Liver (tissue), 9 donors: ENCODE data around the gene PLCG2. TPM values are rescaled to one million over a fixed set of nuclear protein-coding genes. Genes with fewer than 3 reads are reported as not detected.
"Not testable (repeated sequence)": the region's sequence is repeated elsewhere in the genome, so short reads cannot be mapped to it uniquely, and the experiment has no call there.

Source experiments
- DNase-seq: peaks from one replicate; pipeline ENCODE4 v3.0.0-alpha.2; 2017; ENCODE audit warnings: low spot score
- H3K27ac ChIP-seq, 2 donors: one replicate each; pipeline ENCODE4 v1.7.0; 2013; ENCODE audit warnings: inconsistent platforms in 2 of 2, low read length in 2 of 2, control low read depth in 1 of 2, low read depth in 1 of 2, mild to moderate bottlenecking in 1 of 2
- H3K27me3 ChIP-seq, 4 donors: one replicate each; pipeline versions ENCODE4 v1.6.1 to v1.7.0; 2013; ENCODE audit warnings: low read length in 3 of 4, inconsistent platforms in 1 of 4, mild to moderate bottlenecking in 1 of 4, moderate library complexity in 1 of 4; ENCODE audit not compliant: control insufficient read depth in 4 of 4, insufficient read depth in 4 of 4
- H3K36me3 ChIP-seq, 4 donors: one replicate each; pipeline versions ENCODE4 v1.6.1 to v1.7.0; 2013; ENCODE audit warnings: low read length in 3 of 4, mild to moderate bottlenecking in 3 of 4, low read depth in 1 of 4, moderate library complexity in 1 of 4; ENCODE audit not compliant: control insufficient read depth in 4 of 4, insufficient read depth in 3 of 4
- H3K4me1 ChIP-seq, 4 donors: one replicate each; pipeline versions ENCODE4 v1.6.1 to v1.7.0; 2013; ENCODE audit warnings: low read length in 3 of 4, mild to moderate bottlenecking in 3 of 4, moderate library complexity in 1 of 4; ENCODE audit not compliant: control insufficient read depth in 4 of 4, insufficient read depth in 4 of 4
- H3K4me3 ChIP-seq, 3 donors: one replicate each; pipeline versions ENCODE4 v1.6.1 to v1.7.0; 2013; ENCODE audit warnings: low read length in 3 of 3, control low read depth in 1 of 3, low read depth in 1 of 3, mild to moderate bottlenecking in 1 of 3
- H3K9ac ChIP-seq, 2 donors: one replicate each; pipeline ENCODE4 v1.7.0; 2013; ENCODE audit warnings: low read length in 2 of 2, mild to moderate bottlenecking in 2 of 2, moderate library complexity in 2 of 2, control low read depth in 1 of 2, low read depth in 1 of 2
- H3K9me3 ChIP-seq, 4 donors: one replicate each; pipeline versions ENCODE4 v1.6.1 to v1.7.0; 2013; ENCODE audit warnings: low read length in 3 of 4; ENCODE audit not compliant: control insufficient read depth in 4 of 4
- EGR1 ChIP-seq, 2 donors: IDR thresholded peaks; 2 replicates each; pipeline ENCODE4 v1.6.1; 2016 to 2018; ENCODE audit warnings: antibody characterized with exemption in 2 of 2, low read depth in 2 of 2
- FOXA1 ChIP-seq: IDR thresholded peaks from 2 replicates; pipeline ENCODE4 v1.6.1; 2016; ENCODE audit warnings: antibody characterized with exemption
- FOXA2 ChIP-seq: IDR thresholded peaks from 2 replicates; pipeline ENCODE4 v1.6.1; 2016; ENCODE audit warnings: antibody characterized with exemption
- HNF4G ChIP-seq: IDR thresholded peaks from 2 replicates; pipeline ENCODE4 v1.6.1; 2016; ENCODE audit warnings: antibody characterized with exemption
- JUND ChIP-seq, 2 donors: IDR thresholded peaks; 2 replicates each; pipeline ENCODE4 v1.6.1; 2016; ENCODE audit warnings: antibody characterized with exemption in 2 of 2
- NR2F2 ChIP-seq: IDR thresholded peaks from 2 replicates; pipeline ENCODE4 v1.6.1; 2016; ENCODE audit warnings: antibody characterized with exemption
- RAD21 ChIP-seq, 2 donors: IDR thresholded peaks; 2 replicates each; pipeline ENCODE4 v1.6.1; 2016; ENCODE audit warnings: antibody characterized with exemption in 2 of 2, mild to moderate bottlenecking in 2 of 2
- RXRA ChIP-seq, 2 donors: IDR thresholded peaks; 2 replicates each; pipeline ENCODE4 v1.6.1; 2017 to 2018; ENCODE audit warnings: antibody characterized with exemption in 2 of 2, mild to moderate bottlenecking in 1 of 2
- SP1 ChIP-seq: IDR thresholded peaks from 2 replicates; pipeline ENCODE4 v1.6.1; 2018; ENCODE audit warnings: antibody characterized with exemption, mild to moderate bottlenecking
- TAF1 ChIP-seq: conservative IDR thresholded peaks from 2 replicates; pipeline ENCODE4 v1.6.1; 2016; ENCODE audit warnings: antibody characterized with exemption, mild to moderate bottlenecking
- YY1 ChIP-seq: IDR thresholded peaks from 2 replicates; pipeline ENCODE4 v1.6.1; 2016; ENCODE audit warnings: antibody characterized with exemption, mild to moderate bottlenecking
- WGBS: extraction: QIAGEN DNeasy Blood & Tissue Kit; methylation state at CpG from one replicate; pipeline ENCODE4 v1.1.7; 2013; 5-methylcytosine and 5-hydroxymethylcytosine counted together
- polyA plus RNA-seq, 2 donors: library from polyadenylated mRNA; stranded (reverse) in 1 of 2; unstranded in 1 of 2; fragments of 200-250 nt in 1 of 2; fragments of >200 nt in 1 of 2; fragmentation: Nextera tagmentation in 1 of 2; extraction: Ambion mirVana in 1 of 2; gene quantifications; one replicate each; pipeline versions ENCODE4 v1.2.1 to v1.2.3, GENCODE V29; 2013 to 2015
- total RNA-seq, 2 donors: library from RNA; depleted of rRNA; stranded (reverse); fragments of >200 nt; gene quantifications; one replicate each; pipeline ENCODE4 v1.2.3, GENCODE V29; 2014
- TF ChIP-seq, protein P1 (sequence below): IDR thresholded peaks from 2 replicates; pipeline ENCODE4 v1.6.1; 2016; ENCODE audit warnings: antibody characterized with exemption
- TF ChIP-seq, protein P2 (sequence below): fragments of 150-350 bp; IDR thresholded peaks from 2 replicates; pipeline ENCODE4 v1.5.1; 2017; ENCODE audit warnings: improper control_type of control experiment, low read depth, low read length; ENCODE audit not compliant: missing input control
- TF ChIP-seq, protein P3 (sequence below): IDR thresholded peaks from 2 replicates; pipeline ENCODE4 v1.6.1; 2016; ENCODE audit warnings: antibody characterized with exemption, mild to moderate bottlenecking
- donor health status: healthy.
- donor health status: healthy.
- donor health status: healthy.
- donor health status: healthy.
- donor health status: healthy.

PLCG2 gene
- total and polyA plus RNA-seq, 4 donors, result 7.1 to 21.6 (median 15.8) TPM

DNA sequence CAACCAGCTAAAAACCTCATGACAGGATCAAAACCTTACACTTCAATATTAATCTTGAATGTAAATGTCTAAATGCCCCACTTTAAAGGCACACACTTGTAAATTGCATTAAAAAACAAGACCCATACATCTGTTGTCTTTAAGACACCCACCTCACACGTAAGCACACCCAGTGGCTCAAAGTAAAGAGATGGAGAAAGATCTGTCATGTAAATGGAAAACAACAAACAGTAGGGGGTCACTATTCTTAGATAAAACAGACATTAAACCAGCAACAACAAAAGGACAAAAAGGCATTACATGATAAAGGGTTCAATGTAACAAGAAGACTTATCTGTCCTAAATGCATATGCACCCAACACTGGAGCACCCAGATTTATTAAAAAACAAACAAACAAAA, 196.5 kb downstream of the PLCG2 start:
- H3K27ac ChIP-seq, result no peak overlapping the region
- no peaks in the 10 kb centered on the region for H3K36me3 ChIP-seq
- no peak for TF ChIP-seq RAD21 (IDR thresholded peaks at IDR 0.05)
- 57% methylated on average over 1 of the region's 1 CpG for WGBS
- H3K9me3 ChIP-seq, result peaks cover 2 to 11% (median 2%) of the 10 kb centered on the region in 4 donors
- H3K27me3 ChIP-seq, result no peaks in the 10 kb centered on the region
- no peak for DNase-seq
- no peak overlapping the region for H3K9ac ChIP-seq
- H3K4me1 ChIP-seq, result no peaks in the 10 kb centered on the region
- no peak overlapping the region for H3K4me3 ChIP-seq

DNA sequence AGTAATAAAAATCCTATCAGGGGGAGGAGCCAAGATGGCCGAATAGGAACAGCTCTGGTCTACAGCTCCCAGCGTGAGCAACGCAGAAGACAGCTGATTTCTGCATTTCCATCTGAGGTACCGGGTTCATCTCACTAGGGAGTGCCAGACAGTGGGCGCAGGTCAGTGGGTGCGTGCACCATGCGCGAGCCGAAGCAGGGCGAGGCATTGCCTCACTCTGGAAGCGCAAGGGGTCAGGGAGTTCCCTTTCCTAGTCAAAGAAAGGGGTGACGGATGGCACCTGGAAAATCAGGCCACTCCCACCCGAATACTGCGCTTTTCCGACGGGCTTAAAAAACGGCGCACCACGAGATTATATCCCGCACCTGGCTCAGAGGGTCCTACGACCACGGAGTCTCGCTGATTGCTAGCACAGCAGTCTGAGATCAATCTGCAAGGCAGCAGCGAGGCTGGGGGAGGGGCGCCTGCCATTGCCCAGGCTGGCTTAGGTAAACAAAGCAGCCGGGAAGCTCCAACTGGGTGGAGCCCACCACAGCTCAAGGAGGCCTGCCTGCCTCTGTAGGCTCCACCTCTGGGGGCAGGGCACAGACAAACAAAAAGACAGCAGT, 198.3 kb downstream of the PLCG2 start:
- not testable (repeated sequence) for H3K36me3 ChIP-seq, H3K9ac ChIP-seq, H3K27ac ChIP-seq, DNase-seq, H3K4me3 ChIP-seq, H3K9me3 ChIP-seq, H3K4me1 ChIP-seq, H3K27me3 ChIP-seq
- WGBS, result 85% methylated on average over 26 of the region's 26 CpGs

DNA sequence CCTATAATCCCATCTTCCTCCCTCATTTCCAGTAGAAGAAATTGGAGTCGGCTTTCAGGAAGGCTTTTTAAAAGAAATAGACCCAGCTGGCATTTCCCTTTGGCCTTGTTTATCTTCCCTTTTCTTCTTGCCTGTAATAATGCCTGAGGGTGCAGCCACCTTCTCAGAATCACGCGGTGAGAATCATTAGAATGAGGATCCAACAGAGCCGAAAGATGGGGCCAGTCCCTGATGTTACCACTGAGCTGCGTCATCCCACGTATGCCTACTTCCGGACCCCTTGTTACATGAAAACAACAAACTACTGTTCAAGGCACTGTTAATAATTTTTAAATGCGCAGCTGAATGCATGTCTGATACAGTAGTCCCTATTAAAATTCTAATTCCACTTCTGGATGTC, 208.0 kb downstream of the PLCG2 start:
- H3K27ac ChIP-seq, result no peak overlapping the region

DNA sequence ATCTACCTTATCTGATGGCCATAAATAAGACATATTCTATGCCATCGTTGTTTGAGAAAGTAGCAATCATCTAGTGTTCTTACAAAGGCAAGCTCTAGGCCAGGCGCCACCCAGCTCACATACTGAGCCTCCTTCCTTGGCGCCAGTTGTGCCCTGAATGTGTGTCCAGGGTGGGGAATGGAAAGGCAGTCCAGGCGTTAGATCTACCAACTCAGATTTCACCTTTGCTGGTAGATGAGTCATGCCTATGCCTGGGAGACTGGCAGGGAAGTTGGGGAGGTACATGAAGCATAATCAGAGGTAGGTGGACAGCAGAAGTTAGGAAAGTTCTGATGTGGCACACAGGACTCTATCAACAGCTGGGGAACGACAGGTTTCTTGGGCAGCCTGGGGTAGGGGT, 208.6 kb downstream of the PLCG2 start:
- DNase-seq, result no peak
- Histone ChIP-seq H3K27me3 (no peaks in the 10 kb centered on the region), H3K9ac (no peak overlapping the region), H3K36me3 (no peaks in the 10 kb centered on the region), H3K27ac (no peak overlapping the region), H3K9me3 (no peaks in the 10 kb centered on the region), H3K4me3 (no peak overlapping the region), H3K4me1 (no peaks in the 10 kb centered on the region)
- WGBS, result 86% methylated on average over 5 of the region's 5 CpGs
- no peak for TF ChIP-seq SP1
- TF ChIP-seq YY1, result no peak
- no peak for TF ChIP-seq HNF4G
- TF ChIP-seq RXRA (IDR thresholded peaks at IDR 0.05), result no peak
- no peak for TF ChIP-seq EGR1 (IDR thresholded peaks at IDR 0.05; ENCODE audit: low read depth in 2 of 2)
- no peak for TF ChIP-seq NR2F2

More for the DNA sequence above, 208.0 kb downstream of the PLCG2 start:
- no peaks in the 10 kb centered on the region for H3K9me3 ChIP-seq
- H3K27me3 ChIP-seq, result no peaks in the 10 kb centered on the region
- H3K4me3 ChIP-seq, result no peak overlapping the region
- WGBS, result 90% methylated on average over 8 of the region's 8 CpGs
- no peaks in the 10 kb centered on the region for H3K36me3 ChIP-seq
- no peak overlapping the region for H3K9ac ChIP-seq
- no peak for DNase-seq
- TF ChIP-seq JUND (IDR thresholded peaks at IDR 0.05) (no peak), TAF1 (no peak), YY1 (no peak)
- TF ChIP-seq, protein P1, sequence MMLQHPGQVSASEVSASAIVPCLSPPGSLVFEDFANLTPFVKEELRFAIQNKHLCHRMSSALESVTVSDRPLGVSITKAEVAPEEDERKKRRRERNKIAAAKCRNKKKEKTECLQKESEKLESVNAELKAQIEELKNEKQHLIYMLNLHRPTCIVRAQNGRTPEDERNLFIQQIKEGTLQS, result no peak
- no peaks in the 10 kb centered on the region for H3K4me1 ChIP-seq

DNA sequence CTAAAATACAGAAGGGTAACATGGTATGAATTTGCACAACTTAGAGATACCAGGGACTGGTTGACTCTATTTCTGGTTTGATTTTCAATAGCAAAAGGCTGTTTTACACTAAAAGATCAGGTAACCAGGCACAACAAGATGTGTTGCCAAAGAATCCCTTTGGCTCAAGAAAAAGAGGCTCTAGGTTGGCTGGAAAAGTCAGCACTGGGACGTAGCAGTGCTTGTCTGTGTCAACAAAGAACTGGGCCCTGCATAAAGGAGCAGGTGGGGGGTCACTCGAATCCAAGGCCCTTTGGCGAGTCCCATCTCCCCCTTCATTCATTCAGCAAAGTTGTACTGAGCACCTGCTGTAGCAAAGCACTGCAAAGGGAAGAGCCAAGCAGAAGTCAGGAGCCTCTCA, 213.8 kb downstream of the PLCG2 start:
- DNase-seq, result no peak
- Histone ChIP-seq H3K4me1 (no peaks in the 10 kb centered on the region), H3K9me3 (no peaks in the 10 kb centered on the region), H3K36me3 (peaks cover 0 to 3% (median 1%) of the 10 kb centered on the region in 4 donors), H3K9ac (no peak overlapping the region), H3K4me3 (no peak overlapping the region), H3K27me3 (no peaks in the 10 kb centered on the region), H3K27ac (no peak overlapping the region)
- 69% methylated on average over 3 of the region's 3 CpGs for WGBS
- TF ChIP-seq FOXA1 (no peak), FOXA2 (no peak), JUND (IDR thresholded peaks at IDR 0.05) (no peak), YY1 (no peak), RAD21 (IDR thresholded peaks at IDR 0.05) (no peak), EGR1 (IDR thresholded peaks at IDR 0.05; ENCODE audit: low read depth in 2 of 2) (no peak), RXRA (IDR thresholded peaks at IDR 0.05) (no peak), NR2F2 (no peak)
- TF ChIP-seq, protein P2, sequence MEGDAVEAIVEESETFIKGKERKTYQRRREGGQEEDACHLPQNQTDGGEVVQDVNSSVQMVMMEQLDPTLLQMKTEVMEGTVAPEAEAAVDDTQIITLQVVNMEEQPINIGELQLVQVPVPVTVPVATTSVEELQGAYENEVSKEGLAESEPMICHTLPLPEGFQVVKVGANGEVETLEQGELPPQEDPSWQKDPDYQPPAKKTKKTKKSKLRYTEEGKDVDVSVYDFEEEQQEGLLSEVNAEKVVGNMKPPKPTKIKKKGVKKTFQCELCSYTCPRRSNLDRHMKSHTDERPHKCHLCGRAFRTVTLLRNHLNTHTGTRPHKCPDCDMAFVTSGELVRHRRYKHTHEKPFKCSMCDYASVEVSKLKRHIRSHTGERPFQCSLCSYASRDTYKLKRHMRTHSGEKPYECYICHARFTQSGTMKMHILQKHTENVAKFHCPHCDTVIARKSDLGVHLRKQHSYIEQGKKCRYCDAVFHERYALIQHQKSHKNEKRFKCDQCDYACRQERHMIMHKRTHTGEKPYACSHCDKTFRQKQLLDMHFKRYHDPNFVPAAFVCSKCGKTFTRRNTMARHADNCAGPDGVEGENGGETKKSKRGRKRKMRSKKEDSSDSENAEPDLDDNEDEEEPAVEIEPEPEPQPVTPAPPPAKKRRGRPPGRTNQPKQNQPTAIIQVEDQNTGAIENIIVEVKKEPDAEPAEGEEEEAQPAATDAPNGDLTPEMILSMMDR, result no peak
- TF ChIP-seq, protein P3, sequence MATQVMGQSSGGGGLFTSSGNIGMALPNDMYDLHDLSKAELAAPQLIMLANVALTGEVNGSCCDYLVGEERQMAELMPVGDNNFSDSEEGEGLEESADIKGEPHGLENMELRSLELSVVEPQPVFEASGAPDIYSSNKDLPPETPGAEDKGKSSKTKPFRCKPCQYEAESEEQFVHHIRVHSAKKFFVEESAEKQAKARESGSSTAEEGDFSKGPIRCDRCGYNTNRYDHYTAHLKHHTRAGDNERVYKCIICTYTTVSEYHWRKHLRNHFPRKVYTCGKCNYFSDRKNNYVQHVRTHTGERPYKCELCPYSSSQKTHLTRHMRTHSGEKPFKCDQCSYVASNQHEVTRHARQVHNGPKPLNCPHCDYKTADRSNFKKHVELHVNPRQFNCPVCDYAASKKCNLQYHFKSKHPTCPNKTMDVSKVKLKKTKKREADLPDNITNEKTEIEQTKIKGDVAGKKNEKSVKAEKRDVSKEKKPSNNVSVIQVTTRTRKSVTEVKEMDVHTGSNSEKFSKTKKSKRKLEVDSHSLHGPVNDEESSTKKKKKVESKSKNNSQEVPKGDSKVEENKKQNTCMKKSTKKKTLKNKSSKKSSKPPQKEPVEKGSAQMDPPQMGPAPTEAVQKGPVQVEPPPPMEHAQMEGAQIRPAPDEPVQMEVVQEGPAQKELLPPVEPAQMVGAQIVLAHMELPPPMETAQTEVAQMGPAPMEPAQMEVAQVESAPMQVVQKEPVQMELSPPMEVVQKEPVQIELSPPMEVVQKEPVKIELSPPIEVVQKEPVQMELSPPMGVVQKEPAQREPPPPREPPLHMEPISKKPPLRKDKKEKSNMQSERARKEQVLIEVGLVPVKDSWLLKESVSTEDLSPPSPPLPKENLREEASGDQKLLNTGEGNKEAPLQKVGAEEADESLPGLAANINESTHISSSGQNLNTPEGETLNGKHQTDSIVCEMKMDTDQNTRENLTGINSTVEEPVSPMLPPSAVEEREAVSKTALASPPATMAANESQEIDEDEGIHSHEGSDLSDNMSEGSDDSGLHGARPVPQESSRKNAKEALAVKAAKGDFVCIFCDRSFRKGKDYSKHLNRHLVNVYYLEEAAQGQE, result no peak
- TF ChIP-seq, protein P1, result no peak
